ENCODE data around the gene TARS1.

GRCh38 chr5:33479311-33479710 lies 38.5 kb downstream of the TARS1 start:
- TF ChIP-seq CBX3 (IDR thresholded peaks at IDR 0.05; ENCODE audit: borderline replicate concordance, low read depth) (no peak), MYB (IDR thresholded peaks at IDR 0.05; ENCODE audit: borderline replicate concordance, low read depth, low read length) (no peak)
